ENCODE measurements around the gene STEAP1B.

DNA sequence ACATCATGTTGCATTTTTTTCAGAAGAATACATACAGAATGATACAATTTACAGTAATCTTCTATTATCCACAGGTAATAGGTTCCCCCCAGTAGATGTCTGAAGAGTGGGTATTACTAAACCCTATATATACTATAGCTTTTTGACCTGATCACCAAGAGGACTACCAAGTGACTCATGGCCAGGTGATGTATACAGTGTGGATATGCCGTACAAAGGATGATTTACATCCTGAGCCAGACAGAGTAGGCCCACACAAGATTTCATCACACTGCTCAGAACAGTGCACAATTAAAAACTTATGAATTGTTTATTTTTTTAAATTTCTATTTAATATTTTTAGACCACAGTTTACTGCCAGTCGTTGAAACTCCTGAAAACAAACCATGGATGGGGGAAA lies 70.6 kb downstream of the STEAP1B start:
- TF ChIP-seq, protein P1, sequence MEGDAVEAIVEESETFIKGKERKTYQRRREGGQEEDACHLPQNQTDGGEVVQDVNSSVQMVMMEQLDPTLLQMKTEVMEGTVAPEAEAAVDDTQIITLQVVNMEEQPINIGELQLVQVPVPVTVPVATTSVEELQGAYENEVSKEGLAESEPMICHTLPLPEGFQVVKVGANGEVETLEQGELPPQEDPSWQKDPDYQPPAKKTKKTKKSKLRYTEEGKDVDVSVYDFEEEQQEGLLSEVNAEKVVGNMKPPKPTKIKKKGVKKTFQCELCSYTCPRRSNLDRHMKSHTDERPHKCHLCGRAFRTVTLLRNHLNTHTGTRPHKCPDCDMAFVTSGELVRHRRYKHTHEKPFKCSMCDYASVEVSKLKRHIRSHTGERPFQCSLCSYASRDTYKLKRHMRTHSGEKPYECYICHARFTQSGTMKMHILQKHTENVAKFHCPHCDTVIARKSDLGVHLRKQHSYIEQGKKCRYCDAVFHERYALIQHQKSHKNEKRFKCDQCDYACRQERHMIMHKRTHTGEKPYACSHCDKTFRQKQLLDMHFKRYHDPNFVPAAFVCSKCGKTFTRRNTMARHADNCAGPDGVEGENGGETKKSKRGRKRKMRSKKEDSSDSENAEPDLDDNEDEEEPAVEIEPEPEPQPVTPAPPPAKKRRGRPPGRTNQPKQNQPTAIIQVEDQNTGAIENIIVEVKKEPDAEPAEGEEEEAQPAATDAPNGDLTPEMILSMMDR (IDR thresholded peaks at IDR 0.05; ENCODE audit: low read depth, low read length) = no peak
- no peak for TF ChIP-seq EZH2phosphoT487 (IDR thresholded peaks at IDR 0.05; ENCODE audit: low read depth)
